NCI-H187 (cell line): ENCODE data around the gene NOP14.
"Not testable (repeated sequence)": the region's sequence is repeated elsewhere in the genome, so short reads cannot be mapped to it uniquely, and the experiment has no call there.

Experiments used
- DNase-seq, 2 experiments: peaks; one replicate each; lab custom pipeline; 2025; lab: John Stamatoyannopoulos, UW

Gene NOP14

DNA sequence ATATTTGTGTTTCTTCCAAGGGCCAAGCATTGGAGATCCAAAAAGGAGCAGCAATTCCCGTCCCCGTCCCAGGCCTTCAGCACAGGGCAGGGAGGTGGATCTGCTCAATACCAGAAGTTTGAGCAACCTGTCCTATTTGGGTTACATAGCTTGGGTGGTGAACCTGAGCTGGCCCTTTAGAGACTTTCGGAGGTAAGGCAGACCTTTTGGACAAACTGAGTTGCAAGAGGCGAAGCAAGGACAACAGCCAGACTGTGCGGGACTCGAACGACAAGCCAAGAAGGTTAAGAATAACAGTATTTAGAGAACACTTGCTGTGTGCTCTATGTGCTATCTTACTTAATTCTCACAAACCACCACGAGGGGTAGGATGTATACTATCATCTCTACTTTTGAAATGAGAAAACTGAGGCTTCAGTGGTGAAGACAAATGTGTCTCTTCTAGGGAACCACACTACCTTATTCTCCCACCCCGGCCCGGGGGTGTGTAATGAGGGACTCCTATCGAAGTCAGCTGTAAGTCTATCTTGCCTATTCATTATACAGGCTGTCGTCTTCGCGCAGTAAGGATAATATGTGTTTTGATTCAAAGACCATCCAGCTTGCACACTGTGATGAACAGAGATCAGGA lies 1.3 kb downstream of the NOP14 start:
- DNase-seq: no peak

- DNase-seq: no peak
These were observed 1.8 kb downstream of the NOP14 start for GRCh38 chr4:2961421-2961810.

- DNase-seq: not testable (repeated sequence)
These were observed 2.8 kb downstream of the NOP14 start for GRCh38 chr4:2960450-2960849.

- no peak for DNase-seq
These were observed 4.8 kb downstream of the NOP14 start for GRCh38 chr4:2958446-2958845.

- not testable (repeated sequence) for DNase-seq
These were observed 7.8 kb downstream of the NOP14 start for GRCh38 chr4:2955186-2956044.

GRCh38 chr4:2954358-2955185 lies 8.6 kb downstream of the NOP14 start:
- no peak for DNase-seq

DNA sequence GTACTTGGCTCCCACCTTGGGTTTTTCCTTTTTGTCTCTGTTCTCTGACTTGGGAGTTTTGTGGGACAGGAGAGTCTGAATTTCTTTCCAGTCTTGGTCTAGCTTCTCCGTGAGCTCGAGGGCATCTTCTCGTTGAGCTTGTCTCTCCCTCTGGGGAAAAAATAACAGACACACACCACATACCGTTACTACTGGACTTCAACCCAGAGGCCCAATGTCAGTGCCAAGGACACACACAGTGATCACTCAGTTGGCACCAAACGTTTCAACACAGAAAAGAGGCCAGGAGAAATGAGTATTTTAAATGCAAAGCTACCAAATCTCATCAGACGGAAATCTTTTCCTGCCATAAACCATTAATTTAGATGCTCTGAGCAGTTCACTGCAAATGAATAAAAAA lies 9.7 kb downstream of the NOP14 start:
- DNase-seq: no peak

DNA sequence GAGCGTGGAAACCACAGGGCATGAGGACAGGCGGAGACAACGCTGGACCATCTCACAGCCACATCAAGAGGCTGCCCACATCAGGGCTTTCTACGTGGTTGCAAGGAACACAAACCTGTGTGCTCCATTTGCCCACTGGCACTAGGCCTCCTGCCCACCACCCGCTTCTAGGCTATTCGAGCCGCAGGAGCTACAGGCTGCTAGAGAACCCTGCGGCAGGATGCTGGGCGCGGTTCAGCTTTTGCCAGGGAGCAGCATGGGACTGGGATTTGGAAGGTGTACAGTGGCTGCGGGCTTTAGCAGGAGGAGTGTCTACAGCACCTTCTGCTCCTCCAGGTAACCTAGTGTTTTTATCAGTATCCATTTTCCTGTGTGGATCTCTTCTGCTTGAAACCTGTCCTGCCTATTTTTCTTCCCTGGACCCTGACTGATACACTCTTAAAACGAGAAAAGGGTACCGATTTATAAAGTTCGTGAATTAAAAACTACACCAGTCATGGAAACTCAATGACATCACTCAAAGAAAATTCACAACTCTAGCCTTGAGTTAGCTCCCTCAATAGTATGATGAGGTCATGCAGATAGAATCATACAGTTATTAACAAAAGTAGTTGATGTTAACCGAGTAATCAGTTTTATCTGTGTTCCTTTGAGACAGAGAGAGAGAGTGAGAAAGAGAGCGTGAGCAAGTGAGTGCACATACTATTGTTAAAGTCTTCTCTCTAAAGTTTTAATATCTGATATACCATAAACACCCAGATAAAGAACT lies 12.8 kb downstream of the NOP14 start:
- no peak for DNase-seq

DNA sequence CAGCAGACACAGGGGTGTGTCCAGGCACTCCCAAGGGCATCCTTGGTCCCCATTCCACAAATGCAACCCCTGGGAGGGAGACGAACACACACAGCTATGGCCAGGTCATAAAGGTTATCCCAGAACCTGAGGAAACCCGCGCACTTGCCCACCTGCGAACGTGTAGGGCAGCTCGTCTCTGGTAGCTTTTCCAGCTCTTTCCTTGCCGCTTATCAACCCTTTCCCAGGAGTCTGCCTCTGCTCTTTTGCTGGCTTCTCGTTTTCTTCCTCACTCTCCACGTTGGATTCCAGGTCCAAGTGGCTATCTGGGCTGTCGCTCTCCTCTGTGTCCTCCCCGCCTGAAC lies 13.5 kb downstream of the NOP14 start:
- no peak for DNase-seq

DNA sequence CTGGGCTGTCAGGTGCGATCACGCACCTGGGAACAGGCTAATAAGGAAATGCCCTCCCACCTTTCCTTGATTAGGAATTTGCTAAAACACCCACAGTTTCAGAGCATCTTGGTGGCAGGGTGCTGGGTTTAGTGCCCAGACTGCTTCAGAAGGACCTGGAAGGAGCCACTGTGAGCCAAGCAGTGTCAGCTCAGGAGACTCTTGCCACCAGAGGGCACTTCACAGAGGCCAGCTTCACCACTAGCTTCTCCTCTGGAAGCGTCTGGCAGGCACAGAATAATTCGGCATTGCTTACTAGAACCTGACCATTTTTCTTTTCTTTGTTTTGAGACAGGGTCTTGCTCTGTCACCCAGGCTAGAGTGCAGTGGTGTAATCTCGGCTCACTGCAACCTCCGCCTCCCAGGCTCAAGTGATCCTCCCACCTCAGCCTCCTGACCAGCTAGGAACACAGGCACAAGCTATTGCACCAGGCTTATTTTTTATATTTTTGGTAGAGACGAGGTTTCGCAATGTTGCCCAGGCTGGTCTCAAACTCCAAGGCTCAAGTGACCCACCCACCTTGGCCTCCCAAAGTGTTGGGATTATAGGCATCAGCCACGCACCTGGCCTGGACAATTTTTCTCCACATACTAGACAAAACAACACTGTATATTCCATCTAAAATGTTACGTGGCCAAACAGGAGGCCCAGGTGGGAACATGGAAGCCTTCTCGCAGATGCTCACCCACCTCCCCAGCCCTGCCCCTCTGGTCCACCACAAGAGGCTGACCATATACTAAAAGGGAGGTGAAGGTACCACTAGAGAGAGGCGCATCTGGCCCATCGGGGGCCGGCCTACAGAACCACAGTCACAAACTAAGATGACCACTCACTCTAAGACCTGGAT lies 14.1 kb downstream of the NOP14 start:
- DNase-seq: no peak

- no peak for DNase-seq
These were observed 15.3 kb downstream of the NOP14 start for GRCh38 chr4:2947926-2948325.

GRCh38 chr4:2946812-2947600 lies 16.2 kb downstream of the NOP14 start:
- DNase-seq: no peak

DNA sequence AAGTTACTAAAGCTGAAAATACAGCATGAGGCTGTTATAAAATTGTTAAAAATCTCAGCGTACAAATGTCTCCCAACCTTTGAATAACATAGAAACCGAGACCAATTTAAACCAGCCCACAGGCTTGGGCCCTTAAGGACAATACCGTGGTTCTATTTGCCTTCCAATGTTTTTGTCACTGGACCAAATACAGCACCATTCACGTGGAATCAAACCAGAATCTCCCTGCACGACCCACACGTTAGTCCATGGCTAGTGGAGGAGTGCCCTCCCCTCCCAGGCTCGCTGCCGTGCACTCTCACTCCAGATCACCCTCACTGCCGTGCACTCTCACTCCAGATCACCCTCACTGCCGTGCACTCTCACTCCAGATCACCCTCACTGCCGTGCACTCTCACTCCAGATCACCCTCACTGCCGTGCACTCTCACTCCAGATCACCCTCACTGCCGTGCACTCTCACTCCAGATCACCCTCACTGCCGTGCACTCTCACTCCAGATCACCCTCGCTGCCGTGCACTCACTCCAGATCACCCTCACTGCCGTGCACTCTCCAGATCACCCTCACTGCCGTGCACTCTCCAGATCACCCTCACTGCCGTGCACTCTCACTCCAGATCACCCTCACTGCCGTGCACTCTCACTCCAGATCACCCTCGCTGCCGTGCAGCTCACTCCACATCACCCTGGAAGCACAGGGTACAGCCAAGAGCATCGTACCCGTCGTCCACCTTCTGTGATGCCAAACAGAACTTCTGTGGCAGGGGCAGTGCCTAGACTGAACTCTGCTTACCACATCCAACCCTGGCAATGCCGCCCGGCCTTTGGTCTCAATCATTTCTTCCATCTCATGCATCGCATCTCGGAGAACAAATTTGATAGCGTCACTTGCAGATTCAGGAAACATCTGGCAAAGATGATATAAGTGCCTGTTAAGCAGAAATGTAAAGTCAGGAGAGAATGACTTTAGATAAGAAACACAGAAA lies 17.3 kb downstream of the NOP14 start:
- DNase-seq: not testable (repeated sequence)

DNA sequence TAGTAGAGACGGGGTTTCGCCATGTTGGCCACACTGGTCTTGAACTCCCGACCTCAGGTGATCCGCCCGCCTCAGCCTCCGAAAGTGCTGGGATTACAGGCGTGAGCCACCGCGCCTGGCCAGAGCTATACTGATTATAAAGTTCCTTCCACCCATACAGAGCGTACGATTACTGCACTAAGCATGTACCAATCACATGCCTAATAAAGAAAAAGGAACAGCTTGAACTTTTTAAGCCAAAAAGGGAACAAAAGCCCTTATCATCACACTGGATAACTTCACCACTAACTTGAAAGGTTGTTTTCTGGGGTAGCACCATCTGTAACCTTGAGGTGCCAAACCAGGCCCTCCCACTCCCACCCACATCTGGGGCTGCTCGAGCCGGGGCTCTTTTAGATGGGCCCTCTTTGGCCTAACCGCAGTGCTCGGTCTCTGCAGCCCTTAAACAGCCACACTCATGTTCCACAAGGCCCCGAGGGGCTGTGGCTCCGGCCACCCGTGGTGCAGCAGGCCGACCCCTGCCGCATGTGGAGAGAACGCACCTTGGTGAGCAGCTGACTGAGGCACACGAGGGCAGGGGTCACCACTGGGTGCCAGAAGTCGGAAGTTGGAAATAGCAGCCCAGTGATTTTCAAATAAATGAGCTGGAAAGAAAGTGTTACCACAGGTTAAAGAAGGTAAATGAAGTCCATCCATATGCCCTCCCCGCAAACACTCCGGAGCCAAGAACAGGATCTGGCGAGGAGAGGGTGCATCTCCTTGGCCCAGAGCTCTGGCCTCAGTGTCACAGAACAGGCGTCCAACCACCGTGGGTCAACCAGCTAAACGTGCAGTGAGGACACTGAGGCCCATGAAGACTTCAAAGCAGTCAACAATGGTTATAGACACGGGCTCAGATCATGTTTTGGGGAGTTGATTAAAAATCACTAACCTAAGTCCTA lies 18.4 kb downstream of the NOP14 start:
- no peak for DNase-seq

- DNase-seq: no peak
These were observed 19.1 kb downstream of the NOP14 start for GRCh38 chr4:2944091-2944482.

GRCh38 chr4:2943364-2944090 lies 19.7 kb downstream of the NOP14 start:
- DNase-seq: no peak
